ENCODE measurements around the gene ZNF845.

DNA sequence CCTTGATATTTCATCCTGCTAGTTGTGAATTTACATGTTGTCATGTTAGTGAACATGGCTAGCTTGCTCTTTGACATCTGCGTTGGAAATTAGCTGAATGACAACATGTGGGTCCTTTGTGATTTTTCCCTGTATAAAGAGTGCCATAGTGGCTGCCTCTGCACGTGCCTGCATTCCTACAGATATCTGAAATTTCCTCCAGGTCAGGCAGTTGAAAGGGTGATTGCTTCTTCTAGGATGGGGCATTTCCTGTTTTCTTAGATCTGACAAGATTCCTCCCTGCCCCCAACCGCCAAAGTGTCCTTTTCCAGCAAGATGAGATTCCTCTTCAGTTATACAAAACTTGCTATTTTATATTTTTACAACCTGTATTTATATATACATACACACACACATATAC, 40.7 kb downstream of the ZNF845 start:
- TF ChIP-seq, protein P1, sequence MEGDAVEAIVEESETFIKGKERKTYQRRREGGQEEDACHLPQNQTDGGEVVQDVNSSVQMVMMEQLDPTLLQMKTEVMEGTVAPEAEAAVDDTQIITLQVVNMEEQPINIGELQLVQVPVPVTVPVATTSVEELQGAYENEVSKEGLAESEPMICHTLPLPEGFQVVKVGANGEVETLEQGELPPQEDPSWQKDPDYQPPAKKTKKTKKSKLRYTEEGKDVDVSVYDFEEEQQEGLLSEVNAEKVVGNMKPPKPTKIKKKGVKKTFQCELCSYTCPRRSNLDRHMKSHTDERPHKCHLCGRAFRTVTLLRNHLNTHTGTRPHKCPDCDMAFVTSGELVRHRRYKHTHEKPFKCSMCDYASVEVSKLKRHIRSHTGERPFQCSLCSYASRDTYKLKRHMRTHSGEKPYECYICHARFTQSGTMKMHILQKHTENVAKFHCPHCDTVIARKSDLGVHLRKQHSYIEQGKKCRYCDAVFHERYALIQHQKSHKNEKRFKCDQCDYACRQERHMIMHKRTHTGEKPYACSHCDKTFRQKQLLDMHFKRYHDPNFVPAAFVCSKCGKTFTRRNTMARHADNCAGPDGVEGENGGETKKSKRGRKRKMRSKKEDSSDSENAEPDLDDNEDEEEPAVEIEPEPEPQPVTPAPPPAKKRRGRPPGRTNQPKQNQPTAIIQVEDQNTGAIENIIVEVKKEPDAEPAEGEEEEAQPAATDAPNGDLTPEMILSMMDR (optimal IDR thresholded peaks at IDR 0.05 in 1 of 3, IDR thresholded peaks at IDR 0.05 in 1 of 3, conservative IDR thresholded peaks at IDR 0.05 in 1 of 3; ENCODE audit: extremely low read depth in 1 of 3, insufficient read depth in 2 of 3, low read length in 3 of 3), result no peak
- TF ChIP-seq EZH2 (IDR thresholded peaks at IDR 0.05; ENCODE audit: low read length), result no peak

Data from keratinocyte (primary cell).